HepG2 (cell line): ENCODE results near the gene ODAD4. TPM values are rescaled to one million over a fixed set of nuclear protein-coding genes. Genes with fewer than 3 reads are reported as not detected.

ENCODE experiments used
- ATF5 ChIP-seq: sonication (generic); formaldehyde crosslinking; IDR thresholded peaks from 2 replicates; pipeline ENCODE4 v1.4.0; 2020; ENCODE audit warnings: mild to moderate bottlenecking, low read depth, missing genetic modification reagents
- CBX2 ChIP-seq, 2 experiments: fragments of 200-600 bp in 1 of 2; sonication (generic); formaldehyde crosslinking in 1 of 2; IDR thresholded peaks; 2 replicates each; pipeline versions ENCODE4 v1.7.0 to v1.8.1; 2018 to 2022; ENCODE audit warnings: low read depth in 2 of 2, low read length in 1 of 2, mild to moderate bottlenecking in 1 of 2, missing genetic modification reagents in 1 of 2
- E2F5 ChIP-seq: sonication (generic); formaldehyde crosslinking; conservative IDR thresholded peaks from 2 replicates; pipeline ENCODE4 v1.4.0; 2020; ENCODE audit warnings: missing genetic modification reagents
- ELF4 ChIP-seq: sonication (generic); formaldehyde crosslinking; IDR thresholded peaks from 2 replicates; pipeline ENCODE4 v1.5.0; 2020; ENCODE audit warnings: missing genetic modification reagents, mild to moderate bottlenecking, moderate library complexity, borderline replicate concordance
- FOXA1 ChIP-seq, 2 experiments: fragments of 450-650 bp in 1 of 2; sonication (generic) in 1 of 2; formaldehyde crosslinking in 1 of 2; IDR thresholded peaks; 2 replicates each; pipeline versions ENCODE4 v1.4.0 to v1.6.1; 2016 to 2020; ENCODE audit warnings: missing genetic modification reagents in 1 of 2
- FOXK2 ChIP-seq: fragments of 450-650 bp; IDR thresholded peaks from 2 replicates; pipeline ENCODE4 v1.6.1; 2016
- FOXP1 ChIP-seq, 2 experiments: fragments of 450-650 bp in 1 of 2; IDR thresholded peaks; 2 replicates each; pipeline ENCODE4 v1.6.1; 2017 to 2018; ENCODE audit warnings: antibody characterized with exemption in 1 of 2
- HNF4G ChIP-seq, 2 experiments: sonication (generic) in 1 of 2; formaldehyde crosslinking in 1 of 2; IDR thresholded peaks; 2 replicates each; pipeline versions ENCODE4 v1.4.0 to v1.6.1; 2011 to 2020; ENCODE audit warnings: borderline replicate concordance in 2 of 2, low read depth in 2 of 2, mild to moderate bottlenecking in 2 of 2, low read length in 1 of 2, missing genetic modification reagents in 1 of 2, moderate library complexity in 1 of 2
- JDP2 ChIP-seq: sonication (generic); formaldehyde crosslinking; IDR thresholded peaks from 2 replicates; pipeline ENCODE4 v1.8.1; 2022; ENCODE audit warnings: missing genetic modification reagents, borderline replicate concordance
- MED13 ChIP-seq: sonication (generic); formaldehyde crosslinking; IDR thresholded peaks from 2 replicates; pipeline ENCODE4 v1.5.0; 2020; ENCODE audit warnings: missing genetic modification reagents
- NBN ChIP-seq: fragments of 450-650 bp; conservative IDR thresholded peaks from 2 replicates; pipeline ENCODE4 v1.6.1; 2017
- NCOA1 ChIP-seq: sonication (generic); formaldehyde crosslinking; IDR thresholded peaks from 2 replicates; pipeline ENCODE4 v1.9.0; 2021; ENCODE audit warnings: missing genetic modification reagents
- NR3C1 ChIP-seq: sonication (generic); formaldehyde crosslinking; IDR thresholded peaks from 2 replicates; pipeline ENCODE4 v1.4.0; 2020; ENCODE audit warnings: missing genetic modification reagents
- RFXAP ChIP-seq: sonication (generic); formaldehyde crosslinking; IDR thresholded peaks from 2 replicates; pipeline ENCODE4 v1.4.0; 2020; ENCODE audit warnings: missing genetic modification reagents, borderline replicate concordance
- SNAPC2 ChIP-seq: sonication (generic); formaldehyde crosslinking; IDR thresholded peaks from 2 replicates; pipeline ENCODE4 v1.8.1; 2022; ENCODE audit warnings: mild to moderate bottlenecking, missing genetic modification reagents
- SPEN ChIP-seq: sonication (generic); formaldehyde crosslinking; IDR thresholded peaks from 2 replicates; pipeline ENCODE4 v1.5.1; 2020; ENCODE audit warnings: low read depth, mild to moderate bottlenecking, missing genetic modification reagents
- ZBTB25 ChIP-seq: IDR thresholded peaks from 2 replicates; pipeline ENCODE4 v1.6.1; 2018; ENCODE audit warnings: missing genetic modification reagents
- ZBTB44 ChIP-seq: sonication (generic); formaldehyde crosslinking; IDR thresholded peaks from 2 replicates; pipeline ENCODE4 v1.4.0; 2020; ENCODE audit warnings: missing genetic modification reagents
- ZKSCAN8 ChIP-seq: IDR thresholded peaks from 2 replicates; pipeline ENCODE4 v1.6.1; 2016; ENCODE audit warnings: borderline replicate concordance, missing genetic modification reagents, missing compliant biosample characterization
- ZNF431 ChIP-seq: sonication (generic); formaldehyde crosslinking; IDR thresholded peaks from 2 replicates; pipeline ENCODE4 v1.9.0; 2022; ENCODE audit warnings: missing genetic modification reagents, low read depth, mild to moderate bottlenecking, borderline replicate concordance
- ZNF546 ChIP-seq: sonication (generic); formaldehyde crosslinking; conservative IDR thresholded peaks from 2 replicates; pipeline ENCODE4 v1.8.1; 2023; ENCODE audit warnings: mild to moderate bottlenecking, missing genetic modification reagents
- ZNF572 ChIP-seq: sonication (generic); formaldehyde crosslinking; IDR thresholded peaks from 2 replicates; pipeline ENCODE4 v1.5.1; 2020; ENCODE audit warnings: mild to moderate bottlenecking, missing genetic modification reagents
- ZNF589 ChIP-seq: sonication (generic); formaldehyde crosslinking; conservative IDR thresholded peaks from 2 replicates; pipeline ENCODE4 v1.8.0; 2022; ENCODE audit warnings: mild to moderate bottlenecking, moderate library complexity, missing genetic modification reagents
- ZNF674 ChIP-seq: sonication (generic); formaldehyde crosslinking; IDR thresholded peaks from 2 replicates; pipeline ENCODE4 v1.5.0; 2020; ENCODE audit warnings: low read depth, mild to moderate bottlenecking, missing genetic modification reagents
- ZNF841 ChIP-seq: sonication (generic); formaldehyde crosslinking; IDR thresholded peaks from 2 replicates; pipeline ENCODE4 v1.8.1; 2023; ENCODE audit warnings: missing genetic modification reagents, borderline replicate concordance
- ZZZ3 ChIP-seq: sonication (generic); formaldehyde crosslinking; IDR thresholded peaks from 2 replicates; pipeline ENCODE4 v1.4.0; 2020; ENCODE audit warnings: missing genetic modification reagents, mild to moderate bottlenecking, borderline replicate concordance
- polyA plus RNA-seq, 8 experiments: library from polyadenylated mRNA; depleted of rRNA in 3 of 8; stranded (reverse) in 7 of 8; unstranded in 1 of 8; fragments of >200 nt; fragmentation: Illumina TruSeq in 4 of 8; extraction: Trizol in 4 of 8; gene quantifications; 2 replicates each; pipeline versions ENCODE4 v1.2.1 to v1.2.3, GENCODE V29; 2011 to 2016; ENCODE audit warnings: low read depth in 4 of 8, missing spikeins in 1 of 8, mixed read lengths in 1 of 8; ENCODE audit not compliant: insufficient read depth in 1 of 8
- total RNA-seq, 5 experiments: library from RNA; depleted of rRNA; stranded (reverse); fragments of >200 nt; fragmentation: Illumina TruSeq; extraction: Trizol; gene quantifications; 2 replicates each; pipeline ENCODE4 v1.2.3, GENCODE V29; 2016; ENCODE audit warnings: low read depth in 1 of 5

ODAD4 gene
- total and polyA plus RNA-seq, 2 of the 13 experiments (the other 11 are each of a cell fraction or from before 2014, with no cell fraction given): 0.48 to 0.53 TPM

GRCh38 chr17:41919165-41919817 lies 11.1 kb upstream of the ODAD4 start (continued):
- TF ChIP-seq JDP2 (CRISPR knock-in tag) (no peak), SNAPC2 (peak; percentile 86; the same call in 1 of the 2 replicates), FOXK2 (no peak), ZZZ3 (CRISPR knock-in tag) (no peak), ZBTB44 (CRISPR knock-in tag) (no peak; the same call in 1 of the 2 replicates), ZNF572 (CRISPR knock-in tag) (no peak), NCOA1 (CRISPR knock-in tag) (no peak), FOXP1 (IDR thresholded peaks at IDR 0.05) (no peak), FOXP1 (CRISPR knock-in tag; IDR thresholded peaks at IDR 0.05) (no peak), ATF5 (peak; percentile 71; the same call in 1 of the 2 replicates), ZNF546 (no peak; the same call in 1 of the 2 replicates), HNF4G (IDR thresholded peaks at IDR 0.05; ENCODE audit: borderline replicate concordance, low read depth, low read length) (no peak), HNF4G (CRISPR knock-in tag; IDR thresholded peaks at IDR 0.05; ENCODE audit: borderline replicate concordance, low read depth) (peak; percentile 62; the same call in 1 of the 2 replicates), ZKSCAN8 (0 out of 2 replicates have a peak, but pooled peaks have one; percentile 12), ZNF589 (CRISPR knock-in tag) (no peak), CBX2 (IDR thresholded peaks at IDR 0.05; ENCODE audit: low read depth, low read length) (no peak), CBX2 (CRISPR knock-in tag; IDR thresholded peaks at IDR 0.05; ENCODE audit: low read depth) (no peak), FOXA1 (IDR thresholded peaks at IDR 0.05) (no peak), FOXA1 (CRISPR knock-in tag; IDR thresholded peaks at IDR 0.05) (no peak), ZBTB25 (0 out of 2 replicates have a peak, but pooled peaks have one; percentile 4), ZNF431 (no peak; the same call in 1 of the 2 replicates), ELF4 (CRISPR knock-in tag) (peak; percentile 72; the same call in 1 of the 2 replicates), MED13 (CRISPR knock-in tag) (0 out of 2 replicates have a peak, but pooled peaks have one; percentile 78), RFXAP (no peak; the same call in 1 of the 2 replicates), E2F5 (no peak), NR3C1 (CRISPR knock-in tag) (no peak), NBN (no peak), ZNF841 (CRISPR knock-in tag) (no peak), ZNF674 (no peak; the same call in 1 of the 2 replicates), SPEN (CRISPR knock-in tag) (peak; percentile 76)
